K562 treated with DMSO at 1 percent for 4 hours (cell line): ENCODE data around the gene GIMAP5. TPM values are rescaled to one million over a fixed set of nuclear protein-coding genes. Genes with fewer than 3 reads are reported as not detected.

Experiments used
- total RNA-seq: library from RNA; unstranded; fragments of 300-600 nt; gene quantifications from 2 replicates; pipeline ENCODE4 v1.2.3, GENCODE V29; 2022; ENCODE audit not compliant: insufficient read depth

Gene GIMAP5
- 0.55 and 0.70 TPM in 2 replicates for total RNA-seq

DNA sequence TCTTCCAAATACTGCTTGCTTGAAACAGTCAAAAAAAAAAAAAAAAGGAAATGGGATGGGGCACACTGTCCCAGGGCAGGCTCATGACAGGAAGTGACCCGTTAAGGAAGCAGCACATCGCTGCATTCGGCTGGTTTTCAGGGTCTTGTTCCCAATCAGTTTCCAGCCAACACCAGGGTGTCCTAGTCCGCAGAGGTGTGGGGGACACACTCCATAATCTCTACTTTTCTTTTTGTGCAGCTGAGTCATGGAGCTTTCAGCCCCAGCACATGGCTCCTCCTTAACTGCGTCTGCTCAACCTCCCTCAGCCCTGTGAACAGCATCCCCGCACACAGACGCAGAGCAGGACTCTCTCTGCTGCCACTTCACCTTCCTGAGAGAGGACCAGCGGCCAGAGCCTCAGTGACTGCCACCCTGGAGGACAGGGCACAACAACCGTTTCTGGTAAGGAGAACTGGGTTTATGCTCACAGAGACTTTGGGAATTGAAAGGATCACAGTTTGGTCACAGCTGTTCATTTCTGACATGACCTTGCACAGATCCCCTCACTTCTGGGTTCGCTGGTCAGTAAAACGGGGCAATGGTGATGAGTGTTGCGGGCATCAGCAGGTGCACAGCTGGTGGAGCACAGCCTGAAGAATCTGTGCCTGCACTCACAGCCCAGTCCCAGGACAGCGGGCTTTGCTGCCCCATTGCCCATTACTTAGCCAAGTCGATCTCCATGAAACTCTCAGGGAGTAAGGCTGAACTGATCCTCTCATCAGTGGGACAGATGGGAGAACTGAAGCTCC, at the start of gene GIMAP5:
TSS of gene GIMAP5 (plus strand) at position 154 of the 791 bp plus-strand sequence. CDS start 3,467 bp downstream, outside the sequence.

DNA sequence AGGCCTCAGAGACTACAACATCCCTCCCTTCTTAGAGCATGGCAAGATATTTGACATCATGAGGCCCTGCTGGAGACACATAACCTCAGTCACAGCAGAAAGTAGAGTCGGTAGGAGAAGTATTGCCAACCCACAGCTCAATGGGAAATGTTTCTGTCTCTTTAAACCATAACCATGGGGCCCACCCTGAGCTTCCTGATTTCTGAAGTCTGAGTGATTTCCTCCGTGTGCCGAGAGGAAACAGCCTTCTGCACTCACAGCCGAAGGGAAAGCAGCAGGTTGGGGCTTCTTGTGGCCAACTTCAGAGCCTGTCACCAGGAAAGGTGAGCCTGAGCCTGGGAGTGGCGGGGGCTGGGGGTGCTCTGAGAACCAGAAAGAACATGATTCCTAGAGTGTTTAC, 20.9 kb upstream of the GIMAP5 start, which contains the start of gene GIMAP1:
TSS of gene GIMAP1 (plus strand) at position 246 of the 400 bp plus-strand sequence. CDS start 2,435 bp downstream, outside the sequence.

Other genes with a start within 250 kb of the GIMAP5 start
- gene GIMAP7, start 222.5 kb upstream of the GIMAP5 start, total RNA-seq, result not detected in 2 replicates
- not detected in 2 replicates for gene GIMAP4, start 170.0 kb upstream of the GIMAP5 start, total RNA-seq
- gene GIMAP6, start 105.0 kb upstream of the GIMAP5 start, total RNA-seq, result 0.17 TPM in 1 of 2 replicates, not detected in the other
- 2.2 and 3.3 TPM in 2 replicates for gene GIMAP2, start 51.7 kb upstream of the GIMAP5 start, total RNA-seq
- not detected in 2 replicates for gene GIMAP1, start 20.8 kb upstream of the GIMAP5 start, total RNA-seq
- gene TMEM176B, start 62.9 kb downstream of the GIMAP5 start, total RNA-seq, result 1.2 TPM in 1 of 2 replicates, not detected in the other
- 0.84 and 1.2 TPM in 2 replicates for gene TMEM176A, start 63.4 kb downstream of the GIMAP5 start, total RNA-seq
- gene AOC1, start 115.1 kb downstream of the GIMAP5 start, total RNA-seq, result not detected in 2 replicates
- 237 and 415 TPM in 2 replicates for gene KCNH2, start 240.9 kb downstream of the GIMAP5 start, total RNA-seq